ENCODE measurements around the gene RAP1GAP. TPM values are rescaled to one million over a fixed set of nuclear protein-coding genes. Genes with fewer than 3 reads are reported as not detected.
A peak's percentile ranks its signal among the peaks of the same experiment; 100 is the strongest.

RAP1GAP gene
- total and polyA plus RNA-seq, 3 donors from 2014 or later = 7.4 to 8.4 (median 8.0) TPM

DNA sequence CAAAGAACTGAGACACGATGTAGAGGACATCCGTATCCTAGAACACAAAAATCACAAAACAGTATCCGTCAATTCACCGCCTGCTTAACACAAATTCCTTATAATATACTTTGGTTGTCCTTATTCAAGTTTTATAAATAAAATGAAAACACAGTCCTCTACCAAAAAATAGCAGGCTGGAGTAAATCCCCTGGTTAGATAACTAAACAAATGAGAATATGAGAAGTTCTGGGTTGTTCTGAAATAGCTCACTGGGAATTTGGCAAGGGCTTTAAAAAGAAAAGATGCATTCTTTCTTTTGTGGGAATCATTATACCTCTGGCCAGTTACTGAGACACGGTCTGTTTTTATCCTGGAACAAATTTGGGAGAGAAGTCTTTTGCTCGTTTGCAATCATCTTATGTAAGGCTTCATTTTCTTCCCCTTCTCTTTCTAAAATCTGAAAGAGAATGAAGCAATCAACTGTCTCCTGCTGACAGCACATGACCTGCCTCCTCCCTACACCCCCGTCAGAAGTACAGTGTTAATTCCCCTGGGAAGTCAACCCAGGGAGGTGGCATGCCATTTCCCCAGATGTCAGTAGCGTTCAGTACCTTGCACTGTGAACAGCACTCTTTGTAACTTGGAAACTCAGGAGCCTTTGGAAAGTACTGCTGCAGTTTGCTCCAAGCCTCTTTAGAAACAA is 37.1 kb upstream of the RAP1GAP start:
- Histone ChIP-seq H3K36me3 (ENCODE audit: low read depth, missing control alignments) (no peaks in the 10 kb centered on the region), H3K27ac (no peak overlapping the region), H3K4me1 (no peaks in the 10 kb centered on the region), H3K27me3 (no peaks in the 10 kb centered on the region), H3K9me3 (no peaks in the 10 kb centered on the region), H3K4me3 (no peak overlapping the region)
- TF ChIP-seq POLR2A (IDR thresholded peaks at IDR 0.05) = no peak
- TF ChIP-seq, protein P1, sequence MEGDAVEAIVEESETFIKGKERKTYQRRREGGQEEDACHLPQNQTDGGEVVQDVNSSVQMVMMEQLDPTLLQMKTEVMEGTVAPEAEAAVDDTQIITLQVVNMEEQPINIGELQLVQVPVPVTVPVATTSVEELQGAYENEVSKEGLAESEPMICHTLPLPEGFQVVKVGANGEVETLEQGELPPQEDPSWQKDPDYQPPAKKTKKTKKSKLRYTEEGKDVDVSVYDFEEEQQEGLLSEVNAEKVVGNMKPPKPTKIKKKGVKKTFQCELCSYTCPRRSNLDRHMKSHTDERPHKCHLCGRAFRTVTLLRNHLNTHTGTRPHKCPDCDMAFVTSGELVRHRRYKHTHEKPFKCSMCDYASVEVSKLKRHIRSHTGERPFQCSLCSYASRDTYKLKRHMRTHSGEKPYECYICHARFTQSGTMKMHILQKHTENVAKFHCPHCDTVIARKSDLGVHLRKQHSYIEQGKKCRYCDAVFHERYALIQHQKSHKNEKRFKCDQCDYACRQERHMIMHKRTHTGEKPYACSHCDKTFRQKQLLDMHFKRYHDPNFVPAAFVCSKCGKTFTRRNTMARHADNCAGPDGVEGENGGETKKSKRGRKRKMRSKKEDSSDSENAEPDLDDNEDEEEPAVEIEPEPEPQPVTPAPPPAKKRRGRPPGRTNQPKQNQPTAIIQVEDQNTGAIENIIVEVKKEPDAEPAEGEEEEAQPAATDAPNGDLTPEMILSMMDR (IDR thresholded peaks at IDR 0.05) = no peak
- WGBS, 2 donors = 57 to 62% methylated on average over 8 of the region's 8 CpGs
- intact Hi-C loops (cut with DNase I; ENCODE audit: low total_unique reads) = no loop called here
- no peak for DNase-seq

GRCh38 chr1:21705303-21705980 is 36.3 kb upstream of the RAP1GAP start:
- Histone ChIP-seq H3K27ac (no peak overlapping the region), H3K4me3 (no peak overlapping the region), H3K4me1 (no peaks in the 10 kb centered on the region), H3K36me3 (ENCODE audit: low read depth, missing control alignments) (no peaks in the 10 kb centered on the region), H3K27me3 (no peaks in the 10 kb centered on the region), H3K9me3 (no peaks in the 10 kb centered on the region)
- no peak for DNase-seq
- WGBS, 2 donors = 79 to 84% methylated on average over 4 of the region's 4 CpGs
- intact Hi-C loops (cut with DNase I; ENCODE audit: low total_unique reads) = no loop called here
- no peak for TF ChIP-seq POLR2A (IDR thresholded peaks at IDR 0.05)
- TF ChIP-seq, protein P1 (IDR thresholded peaks at IDR 0.05) = no peak

DNA sequence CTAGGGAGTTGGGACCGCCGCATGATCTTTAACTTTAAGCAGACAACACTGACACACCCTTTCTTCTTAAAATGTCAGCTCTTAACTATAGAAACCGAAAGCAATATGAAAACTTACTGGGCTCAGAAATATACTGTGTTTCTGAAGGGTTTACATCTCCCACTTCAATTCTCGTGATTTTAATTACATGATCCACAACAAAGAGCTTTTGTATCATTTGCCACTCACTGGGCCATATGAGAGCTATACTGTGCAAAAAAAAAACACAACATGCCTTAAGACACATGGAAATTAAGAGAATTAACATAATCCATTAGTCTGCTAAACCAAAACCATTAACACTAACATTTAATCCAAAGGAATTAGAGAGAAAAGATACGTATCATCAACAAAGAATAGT is 35.0 kb upstream of the RAP1GAP start:
- H3K4me1 ChIP-seq = no peaks in the 10 kb centered on the region
- H3K36me3 ChIP-seq (ENCODE audit: low read depth, missing control alignments) = no peaks in the 10 kb centered on the region
- no peak for DNase-seq
- no peaks in the 10 kb centered on the region for H3K27me3 ChIP-seq
- WGBS, 2 donors = 85 to 86% methylated on average over 5 of the region's 5 CpGs
- H3K9me3 ChIP-seq = no peaks in the 10 kb centered on the region
- TF ChIP-seq POLR2A (IDR thresholded peaks at IDR 0.05) = no peak
- TF ChIP-seq, protein P1 (IDR thresholded peaks at IDR 0.05) = no peak
- H3K4me3 ChIP-seq = no peak overlapping the region
- intact Hi-C loops (cut with DNase I; ENCODE audit: low total_unique reads) = no loop called here
- H3K27ac ChIP-seq = no peak overlapping the region

- intact Hi-C loops (cut with DNase I; ENCODE audit: low total_unique reads) = no loop called here
- no peak for DNase-seq
- no peaks in the 10 kb centered on the region for H3K36me3 ChIP-seq (ENCODE audit: low read depth, missing control alignments)
These were observed 34.3 kb upstream of the RAP1GAP start for GRCh38 chr1:21703318-21703963.

More at GRCh38 chr1:21703318-21703963, 34.3 kb upstream of the RAP1GAP start:
- Histone ChIP-seq H3K9me3 (no peaks in the 10 kb centered on the region), H3K27ac (no peak overlapping the region), H3K4me3 (no peak overlapping the region), H3K4me1 (no peaks in the 10 kb centered on the region), H3K27me3 (no peaks in the 10 kb centered on the region)
- 67 to 72% methylated on average over 3 of the region's 3 CpGs for WGBS, 2 donors
- TF ChIP-seq, protein P1 (IDR thresholded peaks at IDR 0.05) = peak in 2 of 3 experiments; percentile 26 to 41
- TF ChIP-seq POLR2A (IDR thresholded peaks at IDR 0.05) = no peak
